CD4-positive, alpha-beta T cell treated with Interferon alpha-2 for 1 hour (primary cell): ENCODE measurements around the gene AOPEP.

Source experiments
- DNase-seq, 2 donors: peaks; one replicate each; pipeline ENCODE4 v3.0.0-alpha.2; 2020 to 2022

The AOPEP gene

GRCh38 chr9:95105519-95106287 is 379.2 kb downstream of the AOPEP start:
- no peak for DNase-seq

GRCh38 chr9:95107001-95107749 is 380.7 kb downstream of the AOPEP start:
- DNase-seq: no peak

GRCh38 chr9:95107976-95108375 is 381.5 kb downstream of the AOPEP start:
- no peak for DNase-seq

GRCh38 chr9:95108777-95109176 is 382.3 kb downstream of the AOPEP start:
- no peak for DNase-seq

- DNase-seq: no peak
Observed at GRCh38 chr9:95109456-95109855, 383.0 kb downstream of the AOPEP start.

GRCh38 chr9:95110921-95111525 is 384.5 kb downstream of the AOPEP start:
- no peak for DNase-seq

- DNase-seq: no peak
Observed at GRCh38 chr9:95111716-95112115, 385.2 kb downstream of the AOPEP start.

- DNase-seq: no peak
Observed at GRCh38 chr9:95112436-95113280, 386.2 kb downstream of the AOPEP start.

- no peak for DNase-seq
Observed at GRCh38 chr9:95115104-95115503, 388.6 kb downstream of the AOPEP start.

GRCh38 chr9:95116002-95116807 is 389.7 kb downstream of the AOPEP start:
- DNase-seq: no peak

GRCh38 chr9:95116808-95117204 is 390.3 kb downstream of the AOPEP start:
- DNase-seq: no peak

GRCh38 chr9:95118596-95118995 is 392.1 kb downstream of the AOPEP start:
- DNase-seq: no peak

- no peak for DNase-seq
Observed at GRCh38 chr9:95120781-95121370, 394.4 kb downstream of the AOPEP start.

- no peak for DNase-seq
Observed at GRCh38 chr9:95124582-95125367, 398.3 kb downstream of the AOPEP start.

GRCh38 chr9:95125652-95126051 is 399.2 kb downstream of the AOPEP start:
- DNase-seq: no peak

- DNase-seq: no peak
Observed at GRCh38 chr9:95126739-95127138, 400.2 kb downstream of the AOPEP start.

- DNase-seq: peak; percentile 54 to 64
Observed at GRCh38 chr9:95127249-95128176, 401.0 kb downstream of the AOPEP start.

- no peak for DNase-seq
Observed at GRCh38 chr9:95128177-95128524, 401.7 kb downstream of the AOPEP start.

- no peak for DNase-seq
Observed at GRCh38 chr9:95129476-95130291, 403.2 kb downstream of the AOPEP start.
